GM21528 (cell line): ENCODE results near the gene BIRC3.
"Not testable (repeated sequence)": the region's sequence is repeated elsewhere in the genome, so short reads cannot be mapped to it uniquely, and the experiment has no call there.

Source experiments
- ATAC-seq: cut with Tn5 transposase; IDR thresholded peaks from one replicate; pipeline ENCODE4 v1.9.1; 2021; ENCODE audit warnings: mild to moderate bottlenecking, moderate library complexity; ENCODE audit not compliant: unreplicated experiment, low FRiP score

Gene BIRC3

DNA sequence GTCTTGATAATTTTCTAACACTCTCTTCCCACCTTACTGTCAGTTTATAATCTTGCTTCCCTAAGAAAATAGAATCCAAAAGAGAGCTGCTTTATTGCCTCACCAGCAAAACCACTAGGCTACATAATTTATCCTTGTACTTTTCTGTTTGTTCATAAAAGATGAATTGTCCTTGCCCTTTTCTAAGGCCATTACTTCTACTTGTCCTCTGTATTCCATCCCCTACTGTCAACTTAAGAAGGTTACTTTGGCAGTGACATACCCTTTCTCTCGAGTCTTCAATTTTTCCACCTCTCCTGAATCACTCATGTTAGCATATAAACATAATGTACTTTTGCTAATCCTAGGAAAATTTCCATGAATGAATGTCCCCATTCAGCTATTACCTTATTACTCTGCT is 47.7 kb downstream of the BIRC3 start:
- no peak for ATAC-seq

DNA sequence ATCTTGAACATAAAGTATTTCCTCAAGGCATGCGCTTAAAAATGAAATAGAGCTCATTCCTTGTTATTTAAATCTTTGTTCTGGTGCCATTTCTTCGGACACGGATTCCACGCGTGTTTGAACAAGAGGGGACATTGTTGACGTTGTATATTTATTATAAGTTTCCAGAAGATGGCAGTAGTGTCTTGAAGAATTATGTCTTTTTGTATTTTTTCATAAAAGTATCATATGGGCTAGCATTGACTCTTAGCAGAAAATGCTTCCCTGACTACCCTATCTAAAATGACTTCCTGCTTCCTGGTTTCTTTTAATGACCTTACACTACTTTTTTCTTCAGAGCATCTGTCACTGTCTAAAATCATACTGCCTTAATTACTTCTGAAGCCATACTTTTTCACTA is 50.1 kb downstream of the BIRC3 start:
- ATAC-seq = no peak

DNA sequence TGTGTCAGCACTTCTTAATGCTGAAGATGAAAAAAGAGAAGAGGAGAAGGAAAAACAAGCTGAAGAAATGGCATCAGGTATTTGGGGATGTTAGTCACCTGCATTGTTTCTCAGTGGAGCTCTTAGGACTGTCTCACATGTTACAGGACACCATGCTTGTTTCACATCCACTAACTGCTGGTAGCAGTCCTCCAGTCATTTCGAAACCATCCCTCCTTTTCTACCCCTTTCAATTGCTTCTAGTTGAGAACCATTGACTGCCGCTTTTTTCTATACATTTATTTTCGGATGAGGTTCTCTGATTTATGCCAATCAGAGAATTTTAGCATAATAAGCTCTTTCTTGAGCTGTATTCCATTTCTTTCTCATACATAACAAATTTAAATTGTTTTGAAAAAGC is 51.2 kb downstream of the BIRC3 start:
- ATAC-seq = peak; percentile 100

DNA sequence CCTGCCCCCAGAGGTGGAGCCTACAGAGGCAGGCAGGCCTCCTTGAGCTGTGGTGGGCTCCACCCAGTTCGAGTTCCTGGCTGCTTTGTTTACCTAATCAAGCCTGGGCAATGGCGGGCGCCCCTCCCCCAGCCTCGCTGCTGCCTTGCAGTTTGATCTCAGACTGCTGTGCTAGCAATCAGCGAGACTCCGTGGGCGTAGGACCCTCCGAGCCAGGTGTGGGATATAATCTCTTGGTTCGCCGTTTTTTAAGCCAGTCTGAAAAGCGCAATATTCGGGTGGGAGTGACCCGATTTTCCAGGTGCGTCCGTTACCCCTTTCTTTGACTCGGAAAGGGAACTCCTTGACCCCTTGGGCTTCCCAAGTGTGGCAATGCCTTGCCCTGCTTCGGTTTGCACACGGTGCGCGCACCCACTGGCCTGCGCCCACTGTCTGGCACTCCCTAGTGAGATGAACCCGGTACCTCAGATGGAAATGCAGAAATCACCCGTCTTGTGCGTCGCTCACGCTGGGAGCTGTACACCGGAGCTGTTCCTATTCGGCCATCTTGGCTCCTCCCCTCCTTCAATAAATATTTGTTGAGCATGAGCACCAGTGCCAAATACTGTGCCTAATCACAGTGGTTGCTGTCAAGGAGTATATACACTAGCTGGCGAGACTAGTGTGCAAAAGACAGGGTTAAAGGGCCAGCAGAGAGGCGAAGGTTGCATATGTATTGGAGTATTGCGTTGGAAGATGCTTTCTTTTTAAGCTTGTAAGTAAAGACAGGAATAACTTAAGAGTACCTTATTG is 57.5 kb downstream of the BIRC3 start:
- not testable (repeated sequence) for ATAC-seq

DNA sequence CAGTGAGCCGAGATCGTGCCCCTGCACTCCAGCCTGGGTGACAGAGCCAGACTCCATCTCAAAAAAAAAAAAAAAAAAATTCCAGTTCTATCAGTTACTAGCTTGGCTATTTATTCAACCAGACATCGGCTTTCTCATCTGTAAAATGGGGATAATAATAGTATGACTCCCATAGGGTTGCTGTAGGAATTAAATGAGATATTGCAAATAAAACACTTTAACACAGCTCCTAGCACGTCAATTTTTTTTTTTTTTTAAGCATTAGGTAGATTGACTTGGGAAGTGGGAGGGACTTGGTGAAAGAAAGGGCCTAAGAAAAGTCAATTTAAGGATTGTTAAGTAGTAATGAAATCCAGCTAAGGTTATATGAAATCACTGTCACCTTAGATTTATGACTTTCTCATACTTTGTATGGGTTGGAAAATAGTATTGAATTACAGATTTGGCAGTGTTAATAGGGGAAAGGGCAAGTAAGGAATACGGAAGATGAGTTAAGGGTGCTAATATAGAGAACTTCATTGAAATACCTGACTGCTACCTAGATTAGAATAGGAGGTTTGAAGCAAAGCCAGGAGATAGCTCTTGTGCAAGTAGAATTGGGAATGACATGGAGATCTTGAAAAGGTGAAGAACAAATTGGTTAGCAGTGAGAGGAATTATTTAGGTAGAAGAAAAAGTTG is 58.6 kb downstream of the BIRC3 start:
- ATAC-seq = no peak

DNA sequence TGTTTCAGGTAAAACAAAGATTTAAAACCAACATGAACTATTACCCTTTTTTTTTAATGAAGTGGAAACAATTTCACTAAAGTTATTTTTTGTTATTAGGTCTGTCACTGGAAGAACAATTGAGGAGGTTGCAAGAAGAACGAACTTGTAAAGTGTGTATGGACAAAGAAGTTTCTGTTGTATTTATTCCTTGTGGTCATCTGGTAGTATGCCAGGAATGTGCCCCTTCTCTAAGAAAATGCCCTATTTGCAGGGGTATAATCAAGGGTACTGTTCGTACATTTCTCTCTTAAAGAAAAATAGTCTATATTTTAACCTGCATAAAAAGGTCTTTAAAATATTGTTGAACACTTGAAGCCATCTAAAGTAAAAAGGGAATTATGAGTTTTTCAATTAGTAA is 60.6 kb downstream of the BIRC3 start:
- no peak for ATAC-seq

DNA sequence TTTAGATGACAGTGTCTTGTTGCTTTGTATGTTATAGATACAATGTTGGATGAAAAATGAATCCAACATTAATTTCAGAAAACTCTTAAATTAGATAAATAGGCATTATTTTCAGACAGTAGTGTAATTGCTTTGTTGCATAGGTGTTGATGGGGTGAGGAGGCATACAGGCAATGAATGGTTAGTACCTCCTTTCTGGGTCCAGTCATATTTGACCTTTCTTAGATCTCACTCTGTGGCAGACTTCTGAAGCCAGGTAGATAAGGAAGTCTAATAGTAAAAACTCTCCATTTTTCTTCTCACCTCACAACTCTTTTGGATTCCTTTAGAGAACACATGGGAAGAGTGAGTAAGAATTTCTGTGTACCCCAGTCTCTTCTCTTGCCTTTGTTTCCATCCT is 61.5 kb downstream of the BIRC3 start:
- no peak for ATAC-seq

DNA sequence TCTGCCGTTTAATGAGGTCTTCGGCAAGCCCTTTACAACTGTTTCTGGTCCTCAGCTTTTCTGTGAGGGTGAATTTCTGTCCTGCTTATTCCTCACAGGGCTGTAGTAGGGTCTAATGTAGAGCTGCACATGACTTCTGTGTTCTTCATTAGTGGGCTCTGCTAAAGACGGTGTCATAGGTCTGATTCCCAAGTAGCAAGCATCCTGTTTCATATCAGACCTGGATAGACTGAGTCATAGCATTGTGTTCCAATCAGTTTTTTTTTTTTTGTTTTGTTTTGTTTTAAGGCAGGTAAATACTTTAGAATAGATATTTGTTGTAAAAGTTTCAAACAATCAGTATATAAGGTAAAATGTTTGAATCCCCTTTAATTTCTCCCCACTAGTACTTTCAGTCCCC is 65.1 kb downstream of the BIRC3 start:
- no peak for ATAC-seq

DNA sequence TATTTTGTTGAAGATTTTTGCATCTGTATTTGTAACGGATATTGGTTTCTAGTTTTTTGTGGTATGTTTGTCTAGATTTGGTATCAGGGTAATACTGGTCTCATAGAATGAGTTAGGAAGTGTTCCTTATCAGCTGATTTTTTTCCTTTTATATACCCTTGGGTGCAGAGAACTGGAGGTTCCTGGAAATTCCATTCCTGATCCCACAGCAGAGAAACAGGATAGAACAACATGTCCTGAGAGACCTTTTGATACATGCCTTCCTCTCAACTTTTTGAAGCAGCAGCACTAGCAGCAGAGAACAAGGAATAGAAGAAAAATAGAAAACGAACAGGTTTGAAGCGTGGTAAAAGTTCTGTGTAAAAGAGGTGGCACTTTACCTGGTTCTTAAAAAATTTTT is 66.6 kb downstream of the BIRC3 start:
- ATAC-seq = no peak

DNA sequence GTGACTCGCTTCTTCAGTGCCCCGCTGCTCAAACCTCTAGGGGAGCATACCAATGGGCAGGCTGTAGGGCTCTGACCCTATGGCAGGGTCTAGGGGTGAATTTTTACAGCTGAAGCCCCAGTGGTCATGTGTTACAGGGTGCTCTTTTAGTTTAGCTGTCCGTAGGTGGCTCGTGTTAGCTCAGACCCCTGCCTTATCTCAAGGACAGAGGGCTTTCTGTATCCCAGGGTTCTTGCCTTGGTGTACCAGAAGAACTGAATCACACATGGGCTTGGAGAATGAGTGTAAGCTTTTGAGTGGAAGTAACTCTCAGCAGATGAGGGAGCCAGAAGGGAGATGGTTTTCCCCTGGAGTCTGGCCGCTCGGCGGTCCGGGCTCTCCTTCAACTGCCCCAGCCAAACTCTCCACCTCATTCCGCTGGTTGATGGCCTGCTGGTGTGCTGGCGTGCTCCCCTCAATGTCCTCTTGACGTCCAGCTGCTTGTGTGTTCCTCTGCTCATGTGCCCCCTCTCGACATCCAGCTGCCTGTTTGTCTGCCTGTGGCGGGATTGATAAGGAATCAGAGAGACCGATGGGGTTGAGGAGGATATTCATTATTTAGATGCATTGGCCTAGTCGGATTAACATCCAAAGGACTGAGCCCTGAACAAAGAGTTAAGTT is 67.3 kb downstream of the BIRC3 start:
- no peak for ATAC-seq

DNA sequence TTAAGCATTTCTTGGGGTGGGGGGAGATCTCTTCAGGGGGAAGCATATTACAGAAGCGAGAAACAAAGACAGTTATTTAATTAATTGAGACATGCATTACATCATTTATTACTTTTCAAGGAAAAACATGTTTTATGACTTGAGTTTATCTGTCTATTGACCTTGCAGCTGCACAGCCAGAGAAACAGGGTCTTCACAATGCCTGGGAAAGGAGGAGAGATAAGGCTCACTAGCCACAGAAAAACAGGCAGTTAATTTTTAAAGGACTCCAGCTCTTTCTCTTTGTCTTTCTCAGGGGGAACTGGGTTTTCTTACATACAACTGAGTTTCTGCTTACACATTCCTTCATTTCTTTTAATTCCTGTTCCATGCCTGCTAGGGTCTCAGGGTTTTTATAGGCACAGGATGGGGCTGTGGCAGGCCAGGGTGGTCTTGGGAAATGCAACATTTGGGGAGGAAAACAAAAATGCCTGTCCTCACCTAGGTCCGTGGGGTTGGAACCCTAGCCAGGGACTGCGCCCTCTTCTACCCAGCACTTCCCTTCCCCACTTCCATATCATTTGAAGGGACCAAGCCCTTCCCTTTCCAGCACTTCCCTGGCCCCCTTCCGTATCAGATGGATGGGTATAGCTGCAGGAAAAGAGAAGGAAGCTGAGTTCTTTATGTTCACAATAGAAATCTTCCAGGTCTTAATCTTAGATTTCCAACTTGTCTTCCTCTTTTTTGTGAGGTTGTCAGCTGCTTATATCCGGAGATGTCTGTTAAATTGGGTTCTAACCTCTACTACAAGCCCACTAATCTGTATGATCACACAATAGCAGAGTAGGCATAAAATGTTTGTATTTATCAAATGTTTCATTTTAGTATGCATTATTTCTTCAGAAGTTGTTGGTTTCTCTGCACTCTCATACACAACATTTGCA is 68.1 kb downstream of the BIRC3 start:
- ATAC-seq = no peak

DNA sequence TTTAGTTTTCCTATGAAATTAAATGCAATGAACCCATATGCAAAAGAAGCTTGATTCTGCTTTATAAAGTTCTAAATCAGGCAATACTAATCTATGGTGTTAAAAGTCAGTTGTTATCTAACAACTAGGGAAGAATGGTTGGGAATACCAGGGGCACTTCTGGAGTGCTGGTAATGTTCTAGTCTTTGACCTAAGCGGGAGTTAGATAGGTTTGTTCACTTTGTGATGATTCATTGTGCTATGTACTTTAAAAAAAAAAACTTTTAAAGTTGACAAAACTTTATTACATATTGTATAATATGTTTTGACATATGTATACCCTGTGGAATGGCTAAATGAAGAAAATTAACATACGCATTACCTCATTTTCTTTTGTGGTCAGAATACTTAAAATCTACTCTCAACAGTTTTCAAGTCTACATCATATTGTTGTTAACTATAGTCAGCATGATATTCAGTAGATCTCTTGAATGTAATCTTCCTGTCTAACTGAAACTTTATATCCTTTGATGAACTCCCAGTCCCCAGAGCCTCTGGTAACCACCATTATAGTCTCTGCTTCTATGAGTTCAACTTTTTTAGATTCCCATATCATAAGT is 69.0 kb downstream of the BIRC3 start:
- ATAC-seq = no peak

DNA sequence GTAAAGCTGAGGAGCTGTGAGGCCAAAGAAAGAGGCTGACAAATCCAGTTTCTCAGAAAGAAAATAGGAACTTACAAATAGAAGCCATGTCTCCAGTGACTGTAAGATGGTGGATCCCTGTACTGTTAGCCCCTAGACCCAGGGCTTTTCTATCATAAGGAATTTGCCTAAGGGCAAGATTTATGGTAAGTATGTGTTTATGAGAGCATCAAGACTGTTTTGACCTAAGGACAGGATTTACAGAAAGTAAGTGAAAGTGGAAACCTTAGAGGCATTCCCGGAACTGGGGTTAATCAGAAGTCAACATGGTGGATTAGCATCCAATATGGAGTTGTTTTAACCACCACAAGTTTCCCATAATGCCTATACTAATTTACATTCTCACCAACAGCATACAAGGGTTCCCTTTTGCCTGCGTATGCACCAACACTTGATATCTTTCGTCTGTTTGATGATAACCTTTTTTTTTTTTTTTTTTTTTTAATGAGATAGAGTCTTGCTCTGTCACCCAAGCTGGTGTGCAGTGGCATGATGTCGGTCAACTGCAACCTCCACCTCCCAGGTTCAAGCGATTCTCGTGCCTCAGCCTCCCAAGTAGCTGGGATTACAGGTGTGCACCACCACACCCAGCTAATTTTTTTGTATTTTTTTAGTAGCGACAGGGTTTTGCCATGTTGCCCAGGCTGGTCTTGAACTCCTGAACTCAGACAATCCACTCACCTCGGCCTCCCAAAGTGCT is 69.9 kb downstream of the BIRC3 start:
- no peak for ATAC-seq
